K562 (cell line): ENCODE data around the gene ZDHHC12. TPM values are rescaled to one million over a fixed set of nuclear protein-coding genes. Genes with fewer than 3 reads are reported as not detected.

Experiments
- CXXC5 ChIP-seq: fragments of 250-450 bp; sonication (Bioruptor Pico); IDR thresholded peaks from 2 replicates; pipeline ENCODE4 v1.8.0; 2022; ENCODE audit warnings: inconsistent platforms, mild to moderate bottlenecking, moderate library complexity
- HNRNPUL1 ChIP-seq: fragments of 200-400 bp; formaldehyde crosslinking; IDR thresholded peaks from 2 replicates; pipeline ENCODE4 v1.6.1; 2017; ENCODE audit warnings: low read length
- KDM1A ChIP-seq, 2 experiments: fragments of 450-650 bp; IDR thresholded peaks; 2 replicates each; pipeline ENCODE4 v1.6.1; 2016; ENCODE audit warnings: mild to moderate bottlenecking in 2 of 2
- MYBL2 ChIP-seq, 2 experiments: fragments of 450-650 bp in 1 of 2; sonication (generic) in 1 of 2; formaldehyde crosslinking in 1 of 2; IDR thresholded peaks; 2 replicates each; pipeline versions ENCODE4 v1.6.1 to v1.8.1; 2017 to 2022; ENCODE audit warnings: borderline replicate concordance in 1 of 2, inconsistent platforms in 1 of 2, low read depth in 1 of 2, mild to moderate bottlenecking in 1 of 2, missing genetic modification reagents in 1 of 2, moderate library complexity in 1 of 2
- NR2C2 ChIP-seq, 2 experiments: fragments of 200-800 bp in 1 of 2; sonication (Bioruptor generic) in 1 of 2; sonication (generic) in 1 of 2; formaldehyde crosslinking in 1 of 2; IDR thresholded peaks; 2 replicates each; pipeline versions ENCODE4 v1.6.1 to v1.8.0; 2016 to 2022; ENCODE audit warnings: mild to moderate bottlenecking in 1 of 2, missing compliant biosample characterization in 1 of 2, missing genetic modification characterization in 1 of 2, missing genetic modification reagents in 1 of 2
- PHF8 ChIP-seq: fragments of 200-600 bp; sonication (generic); IDR thresholded peaks from 2 replicates; pipeline ENCODE4 v1.6.1; 2012; ENCODE audit warnings: mixed run types, mild to moderate bottlenecking, inconsistent platforms, low read length, moderate library complexity, borderline replicate concordance
- POLR2A ChIP-seq: fragments of 450-650 bp; conservative IDR thresholded peaks from 2 replicates; pipeline ENCODE4 v1.6.1; 2016
- RB1 ChIP-seq: fragments of 450-650 bp; IDR thresholded peaks from 2 replicates; pipeline ENCODE4 v1.6.1; 2017; ENCODE audit warnings: low read depth, mild to moderate bottlenecking
- RHOXF2B ChIP-seq: fragments of 250-450 bp; sonication (Bioruptor Pico); conservative IDR thresholded peaks from 2 replicates; pipeline ENCODE4 v1.5.1; 2021
- SAP30 ChIP-seq: fragments of 200-600 bp; sonication (generic); IDR thresholded peaks from 2 replicates; pipeline ENCODE4 v1.6.1; 2012; ENCODE audit warnings: borderline replicate concordance, low read depth, mild to moderate bottlenecking, moderate library complexity, low read length, control low read depth, inconsistent platforms; ENCODE audit not compliant: insufficient read depth, poor library complexity, severe bottlenecking
- SLC30A9 ChIP-seq: fragments of 250-450 bp; sonication (Bioruptor Pico); IDR thresholded peaks from 2 replicates; pipeline ENCODE4 v1.8.0; 2022; ENCODE audit warnings: mild to moderate bottlenecking, moderate library complexity
- TEAD4 ChIP-seq, 2 experiments: sonication (generic) in 1 of 2; formaldehyde crosslinking in 1 of 2; IDR thresholded peaks; 2 replicates each; pipeline versions ENCODE4 v1.6.1 to v1.8.0; 2012 to 2022; ENCODE audit warnings: borderline replicate concordance in 1 of 2, inconsistent platforms in 1 of 2, low read length in 1 of 2, mild to moderate bottlenecking in 1 of 2, missing genetic modification reagents in 1 of 2
- WHSC1 ChIP-seq: IDR thresholded peaks from one replicate; pipeline ENCODE4 v1.6.1; 2012; ENCODE audit warnings: low read length, control low read depth, inconsistent platforms
- ZNF124 ChIP-seq: sonication (generic); formaldehyde crosslinking; IDR thresholded peaks from 2 replicates; pipeline ENCODE4 v1.8.1; 2022; ENCODE audit warnings: missing genetic modification reagents
- ZNF551 ChIP-seq: fragments of 250-450 bp; sonication (Bioruptor Pico); IDR thresholded peaks from 2 replicates; pipeline ENCODE4 v1.5.0; 2021; ENCODE audit warnings: mild to moderate bottlenecking, moderate library complexity
- ZNF707 ChIP-seq: fragments of 250-450 bp; sonication (Bioruptor Pico); conservative IDR thresholded peaks from 2 replicates; pipeline ENCODE4 v1.8.0; 2022; ENCODE audit warnings: inconsistent platforms, mild to moderate bottlenecking, moderate library complexity
- ZNF766 ChIP-seq: fragments of 200-800 bp; sonication (Bioruptor generic); conservative IDR thresholded peaks from 2 replicates; pipeline ENCODE4 v1.6.1; 2016; ENCODE audit warnings: missing genetic modification characterization, missing compliant biosample characterization
- ZNF778 ChIP-seq: fragments of 450-650 bp; formaldehyde crosslinking; IDR thresholded peaks from 2 replicates; pipeline ENCODE4 v1.4.0; 2020; ENCODE audit warnings: mild to moderate bottlenecking, moderate library complexity
- ZNF830 ChIP-seq: fragments of 250-450 bp; sonication (Bioruptor Pico); IDR thresholded peaks from 2 replicates; pipeline ENCODE4 v1.5.0; 2021; ENCODE audit warnings: mild to moderate bottlenecking
- polyA plus RNA-seq, 8 experiments: library from polyadenylated mRNA; depleted of rRNA in 4 of 8; stranded (reverse) in 5 of 8; unstranded in 3 of 8; fragments of >200 nt; fragmentation: Nextera tagmentation in 2 of 8; fragmentation: Illumina TruSeq in 1 of 8; extraction: Ambion mirVana in 2 of 8; extraction: Trizol in 1 of 8; gene quantifications; 2 replicates each; pipeline versions ENCODE4 v1.2.1 to v1.2.3, GENCODE V29; 2011 to 2014; ENCODE audit warnings: inconsistent platforms in 1 of 8, missing spikeins in 1 of 8
- total RNA-seq, 7 experiments: library from RNA; depleted of rRNA in 6 of 7; stranded (reverse); fragments of >200 nt in 6 of 7; fragmentation: Illumina TruSeq in 2 of 7; extraction: Trizol in 2 of 7; gene quantifications; 2 replicates each; pipeline versions ENCODE4 v1.2.1 to v1.2.3, GENCODE V29; 2011 to 2021; ENCODE audit warnings: low replicate concordance in 1 of 7
- TF ChIP-seq, protein P1 (sequence below): fragments of 250-450 bp; sonication (Bioruptor Pico); IDR thresholded peaks from 2 replicates; pipeline ENCODE4 v1.4.0; 2020; ENCODE audit warnings: mild to moderate bottlenecking, moderate library complexity, borderline replicate concordance
- TF ChIP-seq, protein P2 (sequence below): fragments of 450-650 bp; IDR thresholded peaks from 2 replicates; pipeline ENCODE4 v1.6.1; 2014; ENCODE audit warnings: low read depth, mild to moderate bottlenecking, moderate library complexity, borderline replicate concordance
- TF ChIP-seq, protein P3 (sequence below): sonication (generic); formaldehyde crosslinking; IDR thresholded peaks from 2 replicates; pipeline ENCODE4 v1.8.0; 2022; ENCODE audit warnings: missing genetic modification reagents, mild to moderate bottlenecking, moderate library complexity, borderline replicate concordance

The ZDHHC12 gene
- total and polyA plus RNA-seq, 9 of the 15 experiments (the other 6 are each of a cell fraction or from before 2014, with no cell fraction given), result 0.21 to 38.0 (median 13.8) TPM

DNA sequence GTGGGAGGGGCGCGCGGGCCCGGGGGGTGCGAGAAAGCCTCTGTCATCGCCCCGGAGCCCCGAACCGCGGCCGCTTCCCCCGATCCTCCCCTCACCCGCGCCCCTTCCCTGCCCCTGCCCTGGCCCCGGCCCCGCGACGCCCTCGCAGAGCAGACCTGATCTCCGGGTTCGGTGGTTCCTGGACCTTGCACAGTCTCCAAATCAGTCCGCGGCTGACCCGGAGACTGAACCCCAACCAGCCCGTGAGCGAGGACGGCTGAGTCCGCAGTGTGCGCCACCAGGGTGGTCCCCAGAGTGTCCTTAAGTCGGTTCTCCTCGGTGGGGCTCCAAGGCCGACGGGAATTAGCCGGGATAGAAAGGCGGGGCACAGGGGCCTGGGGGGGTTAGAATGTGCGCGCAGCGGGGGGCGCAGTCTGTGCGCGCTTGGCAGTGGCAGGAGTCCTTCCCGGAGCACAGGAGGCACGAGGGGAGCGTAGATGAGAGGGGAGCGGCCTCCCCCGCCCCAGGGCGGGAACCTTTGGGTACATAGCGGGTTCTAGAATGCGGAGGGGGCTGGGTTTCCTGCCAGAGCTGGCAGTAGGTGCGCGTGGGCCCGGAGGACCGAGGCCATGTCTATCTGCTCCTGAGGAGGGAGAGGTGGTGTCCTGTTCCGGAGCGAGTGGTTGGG, 20.8 kb downstream of the ZDHHC12 start (continued):
- TF ChIP-seq, protein P1, sequence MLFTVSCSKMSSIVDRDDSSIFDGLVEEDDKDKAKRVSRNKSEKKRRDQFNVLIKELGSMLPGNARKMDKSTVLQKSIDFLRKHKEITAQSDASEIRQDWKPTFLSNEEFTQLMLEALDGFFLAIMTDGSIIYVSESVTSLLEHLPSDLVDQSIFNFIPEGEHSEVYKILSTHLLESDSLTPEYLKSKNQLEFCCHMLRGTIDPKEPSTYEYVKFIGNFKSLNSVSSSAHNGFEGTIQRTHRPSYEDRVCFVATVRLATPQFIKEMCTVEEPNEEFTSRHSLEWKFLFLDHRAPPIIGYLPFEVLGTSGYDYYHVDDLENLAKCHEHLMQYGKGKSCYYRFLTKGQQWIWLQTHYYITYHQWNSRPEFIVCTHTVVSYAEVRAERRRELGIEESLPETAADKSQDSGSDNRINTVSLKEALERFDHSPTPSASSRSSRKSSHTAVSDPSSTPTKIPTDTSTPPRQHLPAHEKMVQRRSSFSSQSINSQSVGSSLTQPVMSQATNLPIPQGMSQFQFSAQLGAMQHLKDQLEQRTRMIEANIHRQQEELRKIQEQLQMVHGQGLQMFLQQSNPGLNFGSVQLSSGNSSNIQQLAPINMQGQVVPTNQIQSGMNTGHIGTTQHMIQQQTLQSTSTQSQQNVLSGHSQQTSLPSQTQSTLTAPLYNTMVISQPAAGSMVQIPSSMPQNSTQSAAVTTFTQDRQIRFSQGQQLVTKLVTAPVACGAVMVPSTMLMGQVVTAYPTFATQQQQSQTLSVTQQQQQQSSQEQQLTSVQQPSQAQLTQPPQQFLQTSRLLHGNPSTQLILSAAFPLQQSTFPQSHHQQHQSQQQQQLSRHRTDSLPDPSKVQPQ, result no peak
- TF ChIP-seq POLR2A (peak; percentile 34; the same call in 1 of the 2 replicates), SLC30A9 (no peak), SAP30 (peak; percentile 44), ZNF830 (CRISPR knock-in tag) (no peak), RHOXF2B (CRISPR knock-in tag) (no peak), ZNF707 (CRISPR knock-in tag) (no peak), CXXC5 (CRISPR knock-in tag) (no peak), ZNF766 (no peak), WHSC1 (no peak), KDM1A (IDR thresholded peaks at IDR 0.05) (peak in 1 of 2 experiments; percentile 32; a peak in 1 of 4 replicates), PHF8 (no peak; the same call in 1 of the 2 replicates), HNRNPUL1 (no peak), ZNF551 (CRISPR knock-in tag) (no peak), NR2C2 (CRISPR knock-in tag; IDR thresholded peaks at IDR 0.05) (0 out of 2 replicates have a peak, but pooled peaks have one; percentile 43), NR2C2 (tag; IDR thresholded peaks at IDR 0.05) (no peak), MYBL2 (IDR thresholded peaks at IDR 0.05; ENCODE audit: low read depth) (no peak), MYBL2 (CRISPR knock-in tag; IDR thresholded peaks at IDR 0.05; ENCODE audit: borderline replicate concordance) (no peak), TEAD4 (IDR thresholded peaks at IDR 0.05; ENCODE audit: low read length) (no peak), TEAD4 (CRISPR knock-in tag; IDR thresholded peaks at IDR 0.05; ENCODE audit: borderline replicate concordance) (no peak), ZNF124 (CRISPR knock-in tag) (no peak), ZNF778 (CRISPR knock-in tag) (no peak), RB1 (no peak)
- TF ChIP-seq, protein P2, sequence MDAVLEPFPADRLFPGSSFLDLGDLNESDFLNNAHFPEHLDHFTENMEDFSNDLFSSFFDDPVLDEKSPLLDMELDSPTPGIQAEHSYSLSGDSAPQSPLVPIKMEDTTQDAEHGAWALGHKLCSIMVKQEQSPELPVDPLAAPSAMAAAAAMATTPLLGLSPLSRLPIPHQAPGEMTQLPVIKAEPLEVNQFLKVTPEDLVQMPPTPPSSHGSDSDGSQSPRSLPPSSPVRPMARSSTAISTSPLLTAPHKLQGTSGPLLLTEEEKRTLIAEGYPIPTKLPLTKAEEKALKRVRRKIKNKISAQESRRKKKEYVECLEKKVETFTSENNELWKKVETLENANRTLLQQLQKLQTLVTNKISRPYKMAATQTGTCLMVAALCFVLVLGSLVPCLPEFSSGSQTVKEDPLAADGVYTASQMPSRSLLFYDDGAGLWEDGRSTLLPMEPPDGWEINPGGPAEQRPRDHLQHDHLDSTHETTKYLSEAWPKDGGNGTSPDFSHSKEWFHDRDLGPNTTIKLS, result peak; percentile 65; the same call in 1 of the 2 replicates
- TF ChIP-seq, protein P3, sequence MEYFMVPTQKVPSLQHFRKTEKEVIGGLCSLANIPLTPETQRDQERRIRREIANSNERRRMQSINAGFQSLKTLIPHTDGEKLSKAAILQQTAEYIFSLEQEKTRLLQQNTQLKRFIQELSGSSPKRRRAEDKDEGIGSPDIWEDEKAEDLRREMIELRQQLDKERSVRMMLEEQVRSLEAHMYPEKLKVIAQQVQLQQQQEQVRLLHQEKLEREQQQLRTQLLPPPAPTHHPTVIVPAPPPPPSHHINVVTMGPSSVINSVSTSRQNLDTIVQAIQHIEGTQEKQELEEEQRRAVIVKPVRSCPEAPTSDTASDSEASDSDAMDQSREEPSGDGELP (CRISPR knock-in tag), result no peak
